SK-N-SH (cell line): ENCODE results near the gene NPDC1.

Source experiments
- CTCF ChIP-seq: fragments of 200-600 bp; sonication (generic); IDR thresholded peaks from 2 replicates; pipeline ENCODE4 v1.6.1; 2017; ENCODE audit warnings: antibody characterized with exemption, mild to moderate bottlenecking, moderate library complexity
- EP300 ChIP-seq, 2 experiments: IDR thresholded peaks; 2 replicates each; pipeline versions ENCODE4 v1.4.0 to v1.6.1; 2012; ENCODE audit warnings: borderline replicate concordance in 1 of 2, low read depth in 1 of 2, low read length in 1 of 2
- NFIC ChIP-seq: IDR thresholded peaks from 2 replicates; pipeline ENCODE4 v1.4.0; 2012; ENCODE audit warnings: borderline replicate concordance
- POLR2AphosphoS5 ChIP-seq: IDR thresholded peaks from 2 replicates; pipeline ENCODE4 v1.6.1; 2012; ENCODE audit warnings: low read depth, low read length
- RCOR1 ChIP-seq: fragments of 150-350 bp; IDR thresholded peaks from 2 replicates; pipeline ENCODE4 v1.6.1; 2017; ENCODE audit warnings: antibody characterized with exemption, low read length
- RFX5 ChIP-seq: IDR thresholded peaks from 2 replicates; pipeline ENCODE4 v1.6.1; 2012; ENCODE audit warnings: mild to moderate bottlenecking, improper control_type of control experiment, low read length
- RXRA ChIP-seq: IDR thresholded peaks from 2 replicates; pipeline ENCODE4 v1.4.0; 2012; ENCODE audit warnings: low read depth, mild to moderate bottlenecking, borderline replicate concordance
- TCF12 ChIP-seq: IDR thresholded peaks from 2 replicates; pipeline ENCODE4 v1.4.0; 2012

GRCh38 chr9:137048655-137049543, 2.9 kb upstream of the NPDC1 start:
- TF ChIP-seq CTCF (no peak), RFX5 (no peak), RCOR1 (no peak), NFIC (no peak), RXRA (no peak), EP300 (IDR thresholded peaks at IDR 0.05; ENCODE audit: borderline replicate concordance in 1 of 2, low read depth in 1 of 2, low read length in 1 of 2) (no peak), TCF12 (no peak), POLR2AphosphoS5 (no peak)
